NCI-H1105 (cell line): ENCODE data around the gene PLEKHG5.

Experiments used
- DNase-seq: peaks from one replicate; lab custom pipeline; 2025; lab: John Stamatoyannopoulos, UW

PLEKHG5 gene

DNA sequence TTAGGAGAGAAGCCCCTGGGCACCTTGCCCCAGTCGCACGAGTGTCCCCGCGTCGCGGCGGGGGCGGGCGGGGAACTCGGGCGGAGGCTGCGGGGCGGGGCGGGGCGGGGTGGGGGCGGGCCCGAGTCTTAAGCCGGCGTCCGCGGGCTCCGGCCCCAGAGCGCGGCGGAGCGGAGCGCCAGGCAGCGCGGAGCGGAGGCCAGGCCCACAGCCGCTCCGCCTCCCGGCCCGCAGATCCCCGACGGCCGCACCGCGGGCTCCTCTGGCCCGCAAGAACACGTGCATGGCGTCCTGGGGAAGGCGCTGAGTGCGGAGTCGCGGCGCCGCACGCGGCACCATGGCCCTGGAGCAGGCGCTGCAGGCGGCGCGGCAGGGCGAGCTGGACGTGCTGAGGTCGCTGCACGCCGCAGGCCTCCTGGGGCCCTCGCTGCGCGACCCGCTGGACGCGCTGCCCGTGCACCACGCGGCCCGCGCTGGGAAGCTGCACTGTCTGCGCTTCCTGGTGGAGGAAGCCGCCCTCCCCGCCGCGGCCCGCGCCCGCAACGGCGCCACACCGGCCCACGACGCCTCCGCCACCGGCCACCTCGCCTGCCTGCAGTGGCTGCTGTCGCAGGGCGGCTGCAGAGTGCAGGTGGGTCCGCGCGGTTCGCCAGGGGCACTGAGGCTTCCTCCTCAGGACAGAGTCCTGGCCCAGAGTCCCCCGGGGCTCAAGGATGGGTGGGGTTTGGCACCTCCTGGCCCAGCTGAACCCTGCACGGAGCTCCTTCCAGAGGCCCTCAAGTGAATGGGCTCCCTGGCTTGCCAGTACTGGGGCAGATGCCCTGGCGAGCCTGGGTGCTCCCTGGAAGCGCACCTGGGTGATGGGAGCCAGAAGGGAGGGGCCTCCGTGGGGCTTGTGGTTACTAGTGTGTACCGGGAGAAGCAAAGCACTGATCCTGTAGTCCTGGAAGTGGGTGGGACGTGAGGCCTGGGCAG, 66.6 kb downstream of the PLEKHG5 start, which contains the start of gene ESPN:
TSS of gene ESPN (plus strand) at position 158 of the 975 bp plus-strand sequence. CDS start at position 338, 180 bp downstream.
- DNase-seq: no peak

DNA sequence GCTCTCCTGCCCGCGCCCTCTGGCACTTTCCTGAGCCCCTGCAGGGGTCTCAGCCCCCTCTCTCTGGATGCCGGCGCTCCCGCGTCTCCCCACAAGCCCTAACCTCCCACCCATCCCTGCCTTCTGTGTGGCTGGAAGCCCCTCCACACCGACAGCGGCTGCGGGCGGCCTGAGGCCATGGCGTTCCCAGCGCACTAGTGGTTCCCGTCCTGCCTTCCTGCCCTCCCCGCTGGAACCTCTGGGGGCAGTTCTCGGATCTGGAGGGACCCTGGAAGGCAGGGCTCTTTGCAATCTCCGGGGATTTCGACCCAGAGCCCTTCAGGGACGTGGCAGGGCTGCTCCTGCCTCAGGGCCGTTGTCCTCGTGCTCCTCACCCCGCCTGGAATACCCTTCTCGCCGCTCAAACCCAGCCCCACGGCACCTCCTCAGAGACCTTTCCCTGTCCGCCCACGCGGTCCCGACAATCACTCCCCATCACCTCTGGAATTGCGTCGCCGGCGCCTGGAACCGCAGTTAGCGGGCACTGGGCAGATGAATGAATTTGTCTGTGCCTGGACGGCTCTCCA, 67.4 kb downstream of the PLEKHG5 start:
- no peak for DNase-seq

DNA sequence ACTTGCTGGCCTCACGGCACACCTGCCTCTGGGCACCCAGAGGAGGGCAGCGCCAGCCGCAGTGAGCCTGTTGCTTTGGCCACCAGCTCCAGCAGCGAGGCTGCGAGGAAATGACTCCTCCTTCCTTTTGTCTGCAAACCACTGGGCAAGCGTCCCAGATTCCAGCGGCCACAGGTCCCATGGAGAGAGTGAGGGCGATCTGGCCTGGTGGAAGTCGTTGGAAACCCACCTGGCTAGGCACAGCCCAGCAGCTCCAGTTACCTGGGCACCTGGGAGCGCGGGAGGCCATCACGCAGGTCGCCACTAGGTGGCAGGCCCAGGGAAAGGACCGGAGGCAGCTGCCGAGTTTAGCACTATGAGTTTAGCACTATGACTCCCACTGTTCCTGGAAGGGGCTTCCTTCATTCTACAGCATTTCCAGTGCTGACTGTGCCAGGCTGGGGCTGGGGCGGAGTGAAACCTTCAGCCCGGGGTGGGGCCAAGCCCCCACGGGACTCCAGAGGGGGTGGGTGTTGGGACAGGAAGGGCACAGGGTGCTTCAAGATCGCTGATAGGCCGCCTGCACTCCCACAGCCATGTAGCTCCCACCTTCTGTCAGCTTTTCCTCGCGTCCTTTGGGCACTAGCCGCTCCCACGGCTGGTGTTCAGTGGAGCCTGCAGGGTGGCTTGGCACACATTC, 68.0 kb downstream of the PLEKHG5 start:
- DNase-seq: peak; percentile 72

DNA sequence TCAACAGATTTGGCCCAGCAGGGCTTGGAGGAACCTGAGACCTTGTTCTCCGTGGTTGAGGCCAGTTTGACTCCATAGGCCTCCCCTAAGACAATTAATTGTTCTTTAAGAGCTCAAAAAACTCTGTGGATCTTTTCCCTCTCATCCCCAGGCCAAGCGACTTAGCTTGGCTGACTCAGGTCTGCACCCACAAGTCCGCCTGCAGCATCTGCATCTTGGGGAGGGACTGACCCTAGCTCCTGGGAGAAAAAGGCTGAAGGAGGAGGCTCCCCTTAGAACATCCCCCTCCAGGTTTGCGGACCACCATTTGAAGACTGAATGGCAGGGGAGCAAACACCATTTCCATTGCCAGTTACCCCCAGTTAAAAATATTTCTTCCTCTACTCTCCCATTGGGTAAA, 70.2 kb downstream of the PLEKHG5 start:
- no peak for DNase-seq

DNA sequence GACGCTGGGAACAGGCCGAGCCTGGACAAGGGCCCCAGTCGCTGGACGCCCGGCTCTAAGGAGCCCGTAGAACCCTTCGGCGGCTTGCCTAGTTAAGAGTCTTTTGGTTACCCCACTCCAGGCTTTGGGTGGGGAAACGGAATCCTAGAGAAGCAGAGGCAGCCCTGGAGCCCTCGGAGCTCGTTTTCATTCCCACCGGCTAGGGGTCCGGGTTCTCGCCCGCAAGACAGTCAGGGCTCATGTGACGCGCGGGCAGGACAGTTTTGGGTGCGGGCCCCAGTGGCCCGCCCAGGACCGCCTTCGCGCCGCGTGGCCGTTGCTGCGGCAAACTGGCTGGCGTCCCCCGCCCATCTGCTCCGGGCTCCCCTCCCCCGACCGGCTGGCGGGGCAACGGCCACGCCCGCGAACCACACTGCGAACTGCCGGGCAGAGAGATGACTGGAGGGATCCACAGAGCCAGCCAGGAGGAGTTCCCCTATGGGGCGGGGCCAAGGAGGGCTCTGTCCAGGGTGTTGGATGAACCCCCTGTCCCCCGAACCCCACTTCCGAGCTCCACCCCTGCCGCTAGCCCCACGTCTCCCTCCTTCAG, 70.9 kb downstream of the PLEKHG5 start:
- DNase-seq: no peak

DNA sequence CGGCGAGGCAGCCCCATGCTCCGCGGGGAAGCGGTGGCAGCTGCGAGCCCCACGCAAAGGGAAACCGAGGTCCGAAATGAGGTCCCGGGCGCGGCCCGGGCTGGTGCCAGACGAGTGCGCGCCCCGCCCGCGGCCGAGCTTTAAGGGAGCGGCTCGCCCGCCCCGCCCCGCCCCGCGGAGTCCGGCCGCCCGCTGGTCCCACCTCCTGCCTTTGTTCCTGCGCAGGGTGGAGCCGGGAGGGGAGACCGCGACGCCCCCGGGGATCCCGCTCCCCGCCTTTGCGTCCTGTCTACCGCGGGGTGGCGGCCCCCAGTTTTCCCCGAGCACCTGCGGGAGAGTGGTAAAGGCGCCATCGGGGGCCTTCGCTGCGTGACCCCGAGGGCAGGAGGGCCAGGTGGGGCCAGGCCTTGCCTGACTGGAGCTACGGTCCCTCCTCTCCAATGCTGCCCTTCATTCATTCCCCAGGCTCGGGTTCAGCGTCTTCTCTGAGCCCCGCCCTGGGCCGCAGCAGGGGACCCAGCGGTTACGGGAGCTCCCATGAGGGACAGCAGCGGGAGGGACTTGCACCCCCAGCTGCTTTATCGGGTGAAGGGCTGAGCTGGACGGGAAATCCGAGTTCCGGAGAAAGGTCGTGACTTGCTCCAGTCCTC, 71.5 kb downstream of the PLEKHG5 start, which contains the start of gene HES2:
TSS of gene HES2 (minus strand) at position 116 of the 650 bp plus-strand sequence. CDS start at position 17, 99 bp downstream.
- DNase-seq: no peak

DNA sequence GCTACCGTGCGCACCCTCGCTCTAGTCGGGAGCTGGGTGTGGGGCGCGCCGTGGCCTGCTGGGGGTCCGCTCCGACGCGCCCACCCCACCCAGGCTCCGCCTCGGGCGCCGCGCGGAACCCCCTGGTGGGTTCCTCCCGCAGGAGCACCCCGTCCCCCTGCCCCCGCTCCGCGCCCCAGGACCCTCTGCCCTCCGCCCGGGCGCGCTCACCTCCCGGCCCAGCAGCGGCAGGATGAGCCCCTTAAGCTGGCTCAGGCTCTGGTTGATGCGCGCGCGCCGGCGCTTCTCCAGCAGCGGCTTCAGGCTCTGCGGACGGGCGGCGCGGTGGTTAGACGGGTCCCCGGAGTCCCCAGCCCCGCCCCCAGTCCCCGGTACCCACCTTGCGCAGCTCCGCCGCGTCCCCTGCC, 72.1 kb downstream of the PLEKHG5 start:
- peak; percentile 10 for DNase-seq

DNA sequence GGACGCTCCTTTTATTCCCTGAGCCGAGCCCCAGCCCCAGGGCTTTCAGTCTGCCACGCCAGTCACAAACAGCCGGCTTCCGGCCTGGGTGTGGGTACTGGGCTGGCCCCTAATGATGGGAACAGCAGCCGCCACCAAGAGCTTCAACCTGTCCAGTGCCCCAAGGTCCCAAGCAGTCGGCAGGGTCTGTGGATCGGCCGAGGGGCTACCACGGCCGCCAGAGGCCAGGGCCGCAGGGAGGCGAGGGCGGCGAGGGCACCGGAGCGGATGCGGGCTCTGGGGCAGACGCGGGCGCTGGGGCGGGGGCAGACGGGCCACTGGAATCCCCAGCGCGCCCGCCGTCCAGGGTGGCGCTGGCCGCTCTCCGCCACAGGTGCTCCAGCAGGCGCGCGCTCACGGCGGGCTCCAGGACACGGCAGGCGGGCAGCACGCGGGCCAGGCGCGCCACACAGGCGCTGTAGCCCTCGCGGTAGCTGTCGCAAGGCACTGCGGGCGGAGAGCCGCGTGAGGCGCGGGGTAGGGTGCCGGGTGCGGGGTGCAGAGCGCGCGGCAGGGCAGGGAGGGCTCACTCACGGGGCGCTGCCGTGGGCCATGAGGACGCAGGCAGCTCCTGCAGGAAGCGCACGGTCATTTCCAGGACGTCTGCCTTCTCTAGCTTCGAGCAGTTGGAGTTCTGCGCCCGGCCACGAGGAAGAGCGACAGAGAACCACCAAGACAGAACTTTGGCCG, 72.6 kb downstream of the PLEKHG5 start:
- no peak for DNase-seq

DNA sequence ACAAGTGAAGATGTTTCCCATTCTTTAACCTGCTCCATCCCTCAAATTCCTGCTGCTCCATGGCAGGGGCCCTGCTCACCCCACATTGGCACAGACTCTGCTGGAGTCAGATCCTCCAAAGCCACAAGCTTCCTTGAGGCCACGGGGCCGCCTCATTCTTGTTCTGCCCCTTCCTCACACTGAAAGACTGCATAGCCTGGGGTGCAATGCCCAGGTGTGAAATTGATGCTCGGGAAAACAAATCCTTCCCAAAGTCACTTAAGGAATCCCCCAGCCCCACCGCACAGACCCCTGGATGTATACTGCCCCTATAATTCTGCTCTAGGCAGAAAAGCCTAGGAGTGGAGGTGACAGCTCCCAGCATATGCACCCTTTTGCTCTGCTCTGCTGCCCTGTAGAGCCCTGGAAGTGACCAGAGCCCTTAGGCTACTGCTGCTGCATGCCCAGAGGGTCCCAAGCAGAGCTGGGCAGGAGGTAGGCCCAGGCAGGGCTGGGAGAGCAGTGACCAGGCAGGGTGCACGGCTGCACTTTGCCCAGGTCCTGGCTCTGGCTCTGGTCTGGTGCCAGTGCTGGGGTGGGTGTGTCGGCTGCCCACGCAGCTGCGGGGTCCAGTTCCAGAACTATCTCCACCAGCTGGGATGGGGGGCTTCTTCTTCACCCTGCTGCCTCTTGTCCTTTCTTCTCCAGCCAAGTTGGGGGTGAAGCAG, 73.4 kb downstream of the PLEKHG5 start:
- DNase-seq: no peak
